ENCODE results near the gene ZNF385A. TPM values are rescaled to one million over a fixed set of nuclear protein-coding genes. Genes with fewer than 3 reads are reported as not detected.

ZNF385A gene
- total and polyA plus RNA-seq, 2 of the 4 experiments (the other 2 are of a cell fraction), result 0.36 to 2.5 TPM

DNA sequence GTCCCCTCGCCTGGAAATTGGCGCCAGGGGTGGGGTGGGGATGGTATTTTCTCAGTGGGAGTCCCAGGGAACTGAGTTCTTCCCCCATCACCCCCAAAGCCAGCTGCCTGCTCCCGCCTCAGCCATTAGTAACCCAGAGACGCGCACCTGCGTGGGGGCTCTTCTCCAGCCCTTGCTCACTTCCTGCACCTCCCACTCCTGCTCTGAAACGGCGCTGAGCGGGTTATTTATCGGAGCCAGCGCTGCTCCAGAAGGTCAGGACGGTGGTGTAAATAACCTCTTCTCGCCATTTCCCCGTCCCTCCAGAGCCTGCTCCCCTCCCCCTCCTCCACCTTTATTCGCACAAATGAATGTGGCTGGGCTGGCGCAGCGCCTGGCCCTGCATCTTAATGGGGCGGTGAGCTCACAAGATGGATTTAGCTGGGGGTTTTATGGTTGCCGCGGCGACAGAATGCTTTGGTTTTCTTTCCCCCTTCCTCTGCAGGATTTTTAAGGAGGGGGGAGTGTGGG is 32.5 kb downstream of the ZNF385A start:
- 0 out of 2 replicates have a peak overlapping the region, but pooled peaks have one; percentile 19 for H3K23ac ChIP-seq (ENCODE audit: low read depth, low read length)
- no peaks in the 10 kb centered on the region for H3K27me3 ChIP-seq (ENCODE audit: control insufficient read depth, insufficient read depth, low read length)
- dilution Hi-C loops (cut with HindIII; ENCODE audit: low sequenced_read_pairs, unreplicated experiment) (no loop called here), intact Hi-C loops (cut with micrococcal nuclease) (no loop called here), in situ Hi-C loops (cut with MboI; ENCODE audit: low sequenced_read_pairs) (no loop called here)
- no peak overlapping the region for H3K4me3 ChIP-seq (ENCODE audit: insufficient read depth, low read depth, low read length)
- H2BK20ac ChIP-seq (ENCODE audit: low read depth, low read length), result no peak overlapping the region
- ATAC-seq (ENCODE audit: low read depth), result peak; percentile 46
- no TSS peak for BruUV-seq (replicated peaks)
- 0% methylated on average over 2 of the region's 21 CpGs; no CpG with 5 or more reads in 1 of the 2 experiments for WGBS, 2 experiments (ENCODE audit: extremely low coverage in 2 of 2, insufficient read length in 1 of 2)
- peaks cover 21% of the 10 kb centered on the region for H3K4me1 ChIP-seq (ENCODE audit: control insufficient read depth, insufficient read depth, low read length)
- no peaks in the 10 kb centered on the region for H3K79me1 ChIP-seq (ENCODE audit: low read depth in 1 of 2, low read length in 2 of 2)
- H2AK9ac ChIP-seq (replicated peaks; ENCODE audit: low read depth, low read length, poor library complexity), result peak overlapping the region; percentile 6
- H4K91ac ChIP-seq (ENCODE audit: insufficient read depth, low read depth, low read length), result 0 out of 2 replicates have a peak overlapping the region, but pooled peaks have one; percentile 4
- H3K36me3 ChIP-seq (ENCODE audit: control insufficient read depth, insufficient read depth, low read length), result peaks cover 34% of the 10 kb centered on the region
- peak overlapping the region; percentile 43 for H3K4me2 ChIP-seq (ENCODE audit: low read depth, low read length)
- POLR2A ChIA-PET (ENCODE audit: unreplicated experiment), result no interaction called here
- no peak overlapping the region for H2BK120ac ChIP-seq (ENCODE audit: low read depth, low read length)
- no peak overlapping the region for H2AK5ac ChIP-seq (ENCODE audit: low read depth, low read length)
- no peak overlapping the region for H2BK15ac ChIP-seq (ENCODE audit: low read depth, low read length)
- CTCF ChIA-PET, result interaction anchor here (0.6 to 0.9 kb wide), 3 partner anchors 14 to 83 kb away, joined by 3 to 4 read pairs (median 3); no protein-coding TSS in a partner anchor
- TF ChIP-seq MAZ (IDR thresholded peaks at IDR 0.05; ENCODE audit: borderline replicate concordance, low read depth, low read length) (0 out of 2 replicates have a peak, but pooled peaks have one; percentile 28), FOS (IDR thresholded peaks at IDR 0.05; ENCODE audit: low read depth, low read length) (no peak)
- no peak overlapping the region; the same call in 1 of the 2 replicates for H3K27ac ChIP-seq (ENCODE audit: insufficient read depth, low read length)
- H3K4ac ChIP-seq (ENCODE audit: low read depth, low read length), result 0 out of 2 replicates have a peak overlapping the region, but pooled peaks have one; percentile 67
- H3K9me3 ChIP-seq (ENCODE audit: control insufficient read depth, insufficient read depth, low read length), result no peaks in the 10 kb centered on the region
- H2AFZ ChIP-seq (replicated peaks; ENCODE audit: low read length, poor library complexity), result peak overlapping the region; percentile 71
- H4K8ac ChIP-seq (ENCODE audit: low read depth in 2 of 2, low read length in 2 of 2), result peak overlapping the region in 1 of 2 experiments; percentile 62; a peak in 1 of 4 replicates
- peak; percentile 79 for DNase-seq
- H4K5ac ChIP-seq (ENCODE audit: low read depth, low read length), result no peak overlapping the region; the same call in 1 of the 2 replicates
- no peak overlapping the region for H3K9ac ChIP-seq (ENCODE audit: low read depth, low read length)
- no peak overlapping the region for H2BK5ac ChIP-seq (ENCODE audit: low read depth, low read length, poor library complexity, severe bottlenecking)
- H3K9me1 ChIP-seq (ENCODE audit: insufficient read depth, low read length), result peaks cover 8% of the 10 kb centered on the region; the same call in 1 of the 2 replicates
- no peaks in the 10 kb centered on the region for H4K20me1 ChIP-seq (ENCODE audit: insufficient read depth, low read length)
- H3K18ac ChIP-seq (ENCODE audit: low read depth, low read length), result no peak overlapping the region
- H3K56ac ChIP-seq (ENCODE audit: extremely low read depth, insufficient read depth, low read length), result no peak overlapping the region
- peak overlapping the region; percentile 3; the same call in 1 of the 2 replicates for H3K14ac ChIP-seq (replicated peaks; ENCODE audit: low read depth, low read length)
